Lower lobe of right lung (tissue), 2 donors: Measurements from ENCODE around the gene ZFYVE28. TPM values are rescaled to one million over a fixed set of nuclear protein-coding genes. Genes with fewer than 3 reads are reported as not detected.
A peak's percentile ranks its signal among the peaks of the same experiment; 100 is the strongest.

Experiments used
- ATAC-seq, 2 donors: fragments of 200-7000 bp; cut with Tn5 transposase; one replicate each; pipeline ENCODE4 v1.9.1; 2020 to 2022; ENCODE audit warnings: mild to moderate bottlenecking in 2 of 2, moderate library complexity in 2 of 2
- DNase-seq: peaks from one replicate; pipeline ENCODE4 v3.0.0-alpha.2; 2020
- H3K27ac ChIP-seq: fragments of 200-600 bp; one replicate; pipeline ENCODE4 v1.8.0; 2022
- H3K27me3 ChIP-seq: fragments of 200-600 bp; one replicate; pipeline ENCODE4 v1.8.0; 2022; ENCODE audit warnings: low read depth
- H3K36me3 ChIP-seq: fragments of 200-600 bp; one replicate; pipeline ENCODE4 v1.8.0; 2022; ENCODE audit warnings: mild to moderate bottlenecking
- H3K4me1 ChIP-seq: fragments of 200-600 bp; one replicate; pipeline ENCODE4 v1.8.0; 2022
- H3K4me3 ChIP-seq: fragments of 200-600 bp; one replicate; pipeline ENCODE4 v1.8.0; 2022; ENCODE audit warnings: mild to moderate bottlenecking
- H3K9me3 ChIP-seq: fragments of 200-600 bp; one replicate; pipeline ENCODE4 v1.8.0; 2022
- intact Hi-C: fragments of 100-400 bp; cut with DNase I; formaldehyde crosslinking; loops from one replicate; pipeline ENCODE4 v1.11.0; 2022
- total RNA-seq: library from RNA; stranded (reverse); fragmentation: NEBNext Ultra II Directional; extraction: Animal tissue kit (Norgen Biotek cat#: 25700); gene quantifications from one replicate; pipeline ENCODE4 v1.2.1, GENCODE V29; 2021
- TF ChIP-seq, protein P1 (sequence below): fragments of 200-600 bp; IDR thresholded peaks from one replicate; pipeline ENCODE4 v1.8.0; 2022; ENCODE audit warnings: antibody characterized with exemption, mild to moderate bottlenecking
- donor health status: DM: no; HTN: yes; CAD: no; lungs with severe emphysema.

ZFYVE28 gene
- total RNA-seq, 1 donor from 2014 or later, result 12.9 TPM

DNA sequence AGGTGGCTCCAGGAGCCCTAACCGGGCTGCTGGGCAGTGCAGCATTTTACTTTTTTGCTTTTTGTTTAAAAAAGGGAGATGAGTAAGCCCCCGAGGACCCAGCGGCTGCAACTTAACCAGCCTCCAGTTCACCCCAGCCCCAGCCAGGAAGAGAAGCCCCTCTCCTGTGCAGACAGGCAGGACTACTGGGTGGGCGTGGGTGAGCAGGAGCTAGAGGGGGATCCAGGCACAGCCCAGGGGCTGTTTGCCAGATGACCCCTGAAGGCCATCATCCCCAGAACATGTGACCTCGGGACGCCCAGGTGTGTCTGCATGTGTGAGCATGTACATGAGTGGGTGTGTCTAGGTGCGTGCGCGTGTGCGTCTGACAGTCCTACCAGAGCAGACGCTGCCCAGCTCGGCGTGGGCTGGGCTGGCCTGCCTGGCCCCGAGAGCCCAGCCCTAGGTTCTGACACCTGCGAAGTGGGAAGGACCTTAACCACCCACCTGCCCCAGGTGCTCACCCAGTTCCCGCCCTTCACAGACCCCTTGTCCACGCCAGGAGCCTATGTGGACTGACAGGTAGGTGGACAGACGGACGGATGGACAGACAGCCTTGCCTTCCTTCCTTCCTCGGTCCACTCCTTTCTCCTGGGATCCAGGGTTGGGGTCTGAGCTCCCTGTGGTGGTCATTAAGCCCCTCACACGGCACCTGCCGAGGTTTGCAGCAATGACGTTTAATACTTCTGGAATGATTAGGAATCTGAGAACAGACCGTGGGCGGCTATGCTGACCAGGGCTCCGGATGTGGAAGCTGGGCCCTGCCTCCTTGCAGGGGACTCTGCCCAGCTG is 168.7 kb downstream of the ZFYVE28 start:
- no peak overlapping the region for H3K4me3 ChIP-seq
- H3K36me3 ChIP-seq, result peaks cover 76% of the 10 kb centered on the region
- TF ChIP-seq, protein P1, sequence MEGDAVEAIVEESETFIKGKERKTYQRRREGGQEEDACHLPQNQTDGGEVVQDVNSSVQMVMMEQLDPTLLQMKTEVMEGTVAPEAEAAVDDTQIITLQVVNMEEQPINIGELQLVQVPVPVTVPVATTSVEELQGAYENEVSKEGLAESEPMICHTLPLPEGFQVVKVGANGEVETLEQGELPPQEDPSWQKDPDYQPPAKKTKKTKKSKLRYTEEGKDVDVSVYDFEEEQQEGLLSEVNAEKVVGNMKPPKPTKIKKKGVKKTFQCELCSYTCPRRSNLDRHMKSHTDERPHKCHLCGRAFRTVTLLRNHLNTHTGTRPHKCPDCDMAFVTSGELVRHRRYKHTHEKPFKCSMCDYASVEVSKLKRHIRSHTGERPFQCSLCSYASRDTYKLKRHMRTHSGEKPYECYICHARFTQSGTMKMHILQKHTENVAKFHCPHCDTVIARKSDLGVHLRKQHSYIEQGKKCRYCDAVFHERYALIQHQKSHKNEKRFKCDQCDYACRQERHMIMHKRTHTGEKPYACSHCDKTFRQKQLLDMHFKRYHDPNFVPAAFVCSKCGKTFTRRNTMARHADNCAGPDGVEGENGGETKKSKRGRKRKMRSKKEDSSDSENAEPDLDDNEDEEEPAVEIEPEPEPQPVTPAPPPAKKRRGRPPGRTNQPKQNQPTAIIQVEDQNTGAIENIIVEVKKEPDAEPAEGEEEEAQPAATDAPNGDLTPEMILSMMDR, result no peak
- intact Hi-C loops, result no loop called here
- no peak overlapping the region for H3K27ac ChIP-seq
- no peaks in the 10 kb centered on the region for H3K9me3 ChIP-seq
- H3K27me3 ChIP-seq, result no peaks in the 10 kb centered on the region
- no peak for ATAC-seq
- peak; percentile 42 for DNase-seq
- H3K4me1 ChIP-seq, result peaks cover 21% of the 10 kb centered on the region

DNA sequence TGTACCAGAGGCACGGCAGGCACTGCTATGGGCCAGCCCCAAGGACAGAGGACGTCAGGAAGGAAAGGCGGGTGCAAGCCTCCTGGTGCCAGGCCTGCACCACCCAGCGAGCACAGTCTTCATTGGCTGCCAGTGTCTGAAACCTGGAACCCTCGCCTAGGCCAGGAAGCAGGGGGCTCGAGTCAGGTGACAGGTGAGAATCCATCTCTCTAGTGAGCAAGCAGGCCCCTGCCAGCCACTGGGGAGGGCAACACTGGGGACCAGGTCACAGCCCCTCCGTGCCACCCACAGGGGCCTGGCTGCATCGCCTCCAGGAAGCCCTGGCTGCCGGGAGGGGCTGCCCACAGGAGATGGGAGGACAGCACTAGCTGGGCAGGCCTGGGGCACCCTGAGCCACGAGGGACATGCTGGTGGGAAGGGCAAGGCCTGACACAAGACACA is 169.6 kb downstream of the ZFYVE28 start:
- H3K4me3 ChIP-seq, result no peak overlapping the region
- TF ChIP-seq, protein P1, result no peak
- peaks cover 68% of the 10 kb centered on the region for H3K36me3 ChIP-seq
- DNase-seq (peak; percentile 42), ATAC-seq (no peak)
- H3K9me3 ChIP-seq, result no peaks in the 10 kb centered on the region
- no peak overlapping the region for H3K27ac ChIP-seq
- peaks cover 30% of the 10 kb centered on the region for H3K4me1 ChIP-seq
- no peaks in the 10 kb centered on the region for H3K27me3 ChIP-seq
- intact Hi-C loops, result no loop called here

DNA sequence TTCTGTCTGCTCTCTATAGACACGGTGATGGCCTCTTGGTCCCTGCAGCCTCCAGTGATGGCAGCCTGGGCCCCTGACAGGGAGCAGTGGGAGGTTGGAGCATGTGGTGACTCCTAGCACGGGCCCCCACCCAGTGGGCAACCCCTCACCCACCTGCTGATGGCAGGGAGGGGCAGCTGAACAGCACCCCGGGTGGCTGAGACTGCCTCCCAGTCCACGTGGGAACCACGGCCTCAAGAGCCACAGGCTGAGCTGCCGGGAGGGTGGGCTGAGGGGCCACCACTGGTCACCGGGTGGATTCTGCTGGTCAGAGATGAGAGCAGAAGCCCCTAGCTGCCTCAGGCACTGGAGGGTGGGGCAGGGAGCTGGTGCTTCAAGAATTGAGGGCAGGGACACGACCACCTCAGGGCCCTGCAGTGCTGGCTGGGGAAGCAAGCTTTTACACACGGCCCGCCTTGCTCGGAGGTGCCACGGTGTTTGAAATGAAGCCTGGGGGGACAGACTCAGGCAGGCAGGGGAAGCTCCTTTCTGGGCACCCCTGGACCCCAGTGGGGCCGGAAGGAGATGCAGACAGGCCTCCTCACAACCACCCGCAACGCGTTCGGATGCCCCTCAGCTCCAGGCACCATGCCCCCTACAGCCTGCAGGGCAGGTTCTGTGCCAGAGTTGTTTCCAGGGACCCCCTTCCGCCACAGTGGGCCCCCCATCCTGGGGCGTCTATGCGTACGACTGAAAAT is 170.2 kb downstream of the ZFYVE28 start:
- intact Hi-C loops, result no loop called here
- DNase-seq (peak; percentile 34), ATAC-seq (no peak)
- TF ChIP-seq, protein P1, result no peak
- Histone ChIP-seq H3K4me3 (no peak overlapping the region), H3K4me1 (peaks cover 35% of the 10 kb centered on the region), H3K27ac (no peak overlapping the region), H3K9me3 (no peaks in the 10 kb centered on the region), H3K36me3 (peaks cover 61% of the 10 kb centered on the region), H3K27me3 (no peaks in the 10 kb centered on the region)

DNA sequence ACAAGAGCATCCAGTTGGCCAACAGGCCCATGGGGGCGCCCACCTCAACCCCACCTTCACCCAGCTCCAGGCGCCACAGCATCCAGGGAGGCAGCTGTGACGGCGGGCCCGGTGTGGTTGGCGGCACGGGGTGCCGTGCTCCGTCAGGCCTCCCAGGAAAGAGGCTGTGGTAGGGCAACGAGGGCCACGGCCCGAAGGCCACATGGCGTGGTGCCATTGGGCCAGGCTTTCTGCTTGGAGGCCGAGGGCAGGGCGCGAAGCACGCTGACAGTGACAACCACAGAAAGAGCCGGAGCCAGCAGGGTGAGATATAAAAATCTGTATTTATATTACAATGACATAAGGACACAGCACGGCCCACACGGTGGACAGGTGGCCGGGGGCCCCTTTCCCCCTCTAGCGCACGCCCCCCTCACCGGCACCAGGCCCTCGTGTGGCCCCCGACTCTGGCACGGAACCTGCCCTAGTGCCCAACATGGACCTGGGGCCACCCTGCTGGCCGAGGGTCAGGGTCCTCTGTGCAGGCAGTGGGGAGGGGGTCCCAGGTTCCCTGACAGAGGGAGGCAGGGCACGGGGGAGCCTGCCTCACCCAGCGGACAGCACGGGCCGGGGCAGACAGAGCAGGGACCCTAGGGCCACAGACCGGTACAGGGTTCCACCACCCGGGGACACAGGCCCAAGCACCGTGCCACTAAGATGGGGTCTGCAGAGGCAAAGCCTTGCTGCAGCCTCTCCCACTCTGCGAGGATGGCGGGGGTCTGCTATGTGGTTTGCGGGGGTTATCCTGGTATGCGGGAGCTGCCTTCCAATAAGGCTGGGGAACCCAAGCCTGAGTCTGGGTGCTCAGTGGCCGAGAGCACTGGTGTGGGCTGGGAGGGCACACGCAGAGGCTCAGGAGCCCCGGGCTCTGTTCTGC is 171.1 kb downstream of the ZFYVE28 start:
- intact Hi-C loops, result no loop called here
- peak; percentile 42 for DNase-seq

More for the DNA sequence above, 171.1 kb downstream of the ZFYVE28 start:
- Histone ChIP-seq H3K9me3 (no peaks in the 10 kb centered on the region), H3K36me3 (peaks cover 53% of the 10 kb centered on the region), H3K27me3 (no peaks in the 10 kb centered on the region), H3K27ac (no peak overlapping the region), H3K4me1 (peaks cover 37% of the 10 kb centered on the region), H3K4me3 (no peak overlapping the region)
- TF ChIP-seq, protein P1, result no peak
- ATAC-seq, result no peak
